Gastroesophageal sphincter (tissue), 4 donors: ENCODE data around the gene DSG2. TPM values are rescaled to one million over a fixed set of nuclear protein-coding genes. Genes with fewer than 3 reads are reported as not detected.
"Not testable (repeated sequence)": the region's sequence is repeated elsewhere in the genome, so short reads cannot be mapped to it uniquely, and the experiment has no call there.

ENCODE experiments used
- ATAC-seq: fragments of 150-250 bp; one replicate; pipeline ENCODE4 v1.9.1; 2016; ENCODE audit warnings: mild to moderate bottlenecking, moderate library complexity
- H3K27ac ChIP-seq, 4 donors: fragments of 200-600 bp; sonication (generic) in 3 of 4; 1 replicate in 3 of 4; 2 replicates in 1 of 4; pipeline ENCODE4 v1.5.1; 2016 to 2019
- H3K27me3 ChIP-seq: fragments of 200-600 bp; sonication (generic); one replicate; pipeline ENCODE4 v1.5.1; 2019
- H3K36me3 ChIP-seq, 2 donors: fragments of 200-600 bp; sonication (generic); one replicate each; pipeline ENCODE4 v1.5.1; 2019; ENCODE audit warnings: control low read depth in 1 of 2
- H3K4me1 ChIP-seq, 3 donors: fragments of 200-600 bp; sonication (generic); 1 replicate in 2 of 3; 2 replicates in 1 of 3; pipeline ENCODE4 v1.5.1; 2016 to 2019; ENCODE audit warnings: control low read depth in 2 of 3
- H3K4me3 ChIP-seq, 2 donors: fragments of 200-600 bp; sonication (generic); one replicate each; pipeline ENCODE4 v1.5.1; 2019; ENCODE audit warnings: mild to moderate bottlenecking in 1 of 2, moderate library complexity in 1 of 2
- H3K9me3 ChIP-seq, 3 donors: fragments of 200-600 bp; sonication (generic); one replicate each; pipeline ENCODE4 v1.5.1; 2017 to 2019; ENCODE audit warnings: control low read depth in 2 of 3
- EP300 ChIP-seq: sonication (generic); formaldehyde crosslinking; IDR thresholded peaks from one replicate; pipeline ENCODE4 v1.6.1; 2017; ENCODE audit warnings: antibody characterized with exemption, mild to moderate bottlenecking
- POLR2A ChIP-seq, 2 donors: fragments of 450-650 bp; IDR thresholded peaks; one replicate each; pipeline ENCODE4 v1.6.1; 2017; ENCODE audit warnings: antibody characterized with exemption in 2 of 2, mild to moderate bottlenecking in 2 of 2, moderate library complexity in 1 of 2
- POLR2AphosphoS5 ChIP-seq: sonication (generic); formaldehyde crosslinking; IDR thresholded peaks from one replicate; pipeline ENCODE4 v1.6.1; 2017; ENCODE audit warnings: antibody characterized with exemption
- WGBS, 2 donors: methylation state at CpG; one replicate each; pipeline ENCODE4 v1.1.5; 2018; ENCODE audit warnings: low coverage in 1 of 2; 5-methylcytosine and 5-hydroxymethylcytosine counted together
- total RNA-seq, 4 donors: library from RNA; depleted of rRNA; stranded (reverse); fragments of >200 nt; gene quantifications; one replicate each; pipeline ENCODE4 v1.1.0, GENCODE V29; 2016
- TF ChIP-seq, protein P1 (sequence below), 4 experiments: fragments of 200-600 bp in 2 of 4; fragments of 450-650 bp in 2 of 4; sonication (generic) in 1 of 4; IDR thresholded peaks; one replicate each; pipeline ENCODE4 v1.5.1; 2017 to 2019; ENCODE audit warnings: antibody characterized with exemption in 4 of 4, mild to moderate bottlenecking in 2 of 4, moderate library complexity in 2 of 4

DSG2 gene
- total RNA-seq, 4 donors from 2014 or later, result 1.4 to 11.4 (median 2.8) TPM

- no peaks in the 10 kb centered on the region for H3K4me1 ChIP-seq
- TF ChIP-seq, protein P1, sequence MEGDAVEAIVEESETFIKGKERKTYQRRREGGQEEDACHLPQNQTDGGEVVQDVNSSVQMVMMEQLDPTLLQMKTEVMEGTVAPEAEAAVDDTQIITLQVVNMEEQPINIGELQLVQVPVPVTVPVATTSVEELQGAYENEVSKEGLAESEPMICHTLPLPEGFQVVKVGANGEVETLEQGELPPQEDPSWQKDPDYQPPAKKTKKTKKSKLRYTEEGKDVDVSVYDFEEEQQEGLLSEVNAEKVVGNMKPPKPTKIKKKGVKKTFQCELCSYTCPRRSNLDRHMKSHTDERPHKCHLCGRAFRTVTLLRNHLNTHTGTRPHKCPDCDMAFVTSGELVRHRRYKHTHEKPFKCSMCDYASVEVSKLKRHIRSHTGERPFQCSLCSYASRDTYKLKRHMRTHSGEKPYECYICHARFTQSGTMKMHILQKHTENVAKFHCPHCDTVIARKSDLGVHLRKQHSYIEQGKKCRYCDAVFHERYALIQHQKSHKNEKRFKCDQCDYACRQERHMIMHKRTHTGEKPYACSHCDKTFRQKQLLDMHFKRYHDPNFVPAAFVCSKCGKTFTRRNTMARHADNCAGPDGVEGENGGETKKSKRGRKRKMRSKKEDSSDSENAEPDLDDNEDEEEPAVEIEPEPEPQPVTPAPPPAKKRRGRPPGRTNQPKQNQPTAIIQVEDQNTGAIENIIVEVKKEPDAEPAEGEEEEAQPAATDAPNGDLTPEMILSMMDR (IDR thresholded peaks at IDR 0.05), result no peak
- TF ChIP-seq POLR2AphosphoS5, result no peak
- no peak for TF ChIP-seq POLR2A (IDR thresholded peaks at IDR 0.05)
- TF ChIP-seq EP300, result no peak
- 65 to 92% methylated on average over 6 of the region's 6 CpGs for WGBS, 2 donors
- no peak overlapping the region for H3K4me3 ChIP-seq
- H3K36me3 ChIP-seq, result no peaks in the 10 kb centered on the region
- no peak for ATAC-seq
- no peaks in the 10 kb centered on the region for H3K9me3 ChIP-seq
- peaks cover 14% of the 10 kb centered on the region for H3K27me3 ChIP-seq
- H3K27ac ChIP-seq, result no peak overlapping the region
Observed at GRCh38 chr18:31505156-31505555, 7.2 kb downstream of the DSG2 start.

- Histone ChIP-seq H3K4me3 (no peak overlapping the region), H3K9me3 (no peaks in the 10 kb centered on the region), H3K27me3 (peaks cover 10% of the 10 kb centered on the region), H3K36me3 (no peaks in the 10 kb centered on the region), H3K4me1 (no peaks in the 10 kb centered on the region), H3K27ac (no peak overlapping the region)
- no peak for ATAC-seq
- WGBS, 2 donors, result 66 to 69% methylated on average over 5 of the region's 5 CpGs
- no peak for TF ChIP-seq EP300
- TF ChIP-seq, protein P1 (IDR thresholded peaks at IDR 0.05), result peak in 1 of 4 experiments; percentile 10
Observed at GRCh38 chr18:31506024-31506742, 8.2 kb downstream of the DSG2 start.

- not testable (repeated sequence) for H3K9me3 ChIP-seq, H3K36me3 ChIP-seq, H3K27ac ChIP-seq, H3K27me3 ChIP-seq, ATAC-seq, H3K4me3 ChIP-seq, H3K4me1 ChIP-seq
- 95 to 100% methylated on average over 1 to 2 of the region's 2 CpGs for WGBS, 2 donors
Observed at GRCh38 chr18:31507124-31507523, 9.1 kb downstream of the DSG2 start.

GRCh38 chr18:31508781-31509180, 10.8 kb downstream of the DSG2 start:
- TF ChIP-seq, protein P1 (IDR thresholded peaks at IDR 0.05), result no peak
- TF ChIP-seq POLR2A (IDR thresholded peaks at IDR 0.05), result no peak
- no peak for TF ChIP-seq EP300
- no peak for TF ChIP-seq POLR2AphosphoS5
- H3K4me1 ChIP-seq, result no peaks in the 10 kb centered on the region
- WGBS, 2 donors, result 50% methylated on average over 1 of the region's 1 CpG; no CpG with 5 or more reads in 1 of the 2 donors
- no peak overlapping the region for H3K27ac ChIP-seq
- no peaks in the 10 kb centered on the region for H3K9me3 ChIP-seq
- ATAC-seq, result no peak
- no peak overlapping the region for H3K4me3 ChIP-seq
- H3K36me3 ChIP-seq, result no peaks in the 10 kb centered on the region
- no peaks in the 10 kb centered on the region for H3K27me3 ChIP-seq

GRCh38 chr18:31509571-31509970, 11.6 kb downstream of the DSG2 start:
- no peak overlapping the region for H3K27ac ChIP-seq
- WGBS, 2 donors, result 78 to 93% methylated on average over 1 to 3 of the region's 3 CpGs

More at GRCh38 chr18:31509571-31509970, 11.6 kb downstream of the DSG2 start:
- Histone ChIP-seq H3K27me3 (no peaks in the 10 kb centered on the region), H3K4me3 (no peak overlapping the region), H3K36me3 (no peaks in the 10 kb centered on the region), H3K9me3 (no peaks in the 10 kb centered on the region), H3K4me1 (no peaks in the 10 kb centered on the region)
- TF ChIP-seq POLR2A (IDR thresholded peaks at IDR 0.05) (no peak), POLR2AphosphoS5 (no peak), EP300 (no peak)
- TF ChIP-seq, protein P1 (IDR thresholded peaks at IDR 0.05), result no peak
- ATAC-seq, result no peak
